PC-9 (cell line): ENCODE measurements around the gene ZEB2.

Experiments
- EZH2 ChIP-seq: fragments of 200-600 bp; sonication (generic); IDR thresholded peaks from 2 replicates; pipeline ENCODE4 v1.8.0; 2017; ENCODE audit warnings: antibody characterized with exemption, low read depth
- TF ChIP-seq, protein P1 (sequence below): fragments of 200-600 bp; sonication (generic); conservative IDR thresholded peaks from 2 replicates; pipeline ENCODE4 v1.6.1; 2017; ENCODE audit warnings: mixed run types, antibody characterized with exemption, mild to moderate bottlenecking, moderate library complexity

DNA sequence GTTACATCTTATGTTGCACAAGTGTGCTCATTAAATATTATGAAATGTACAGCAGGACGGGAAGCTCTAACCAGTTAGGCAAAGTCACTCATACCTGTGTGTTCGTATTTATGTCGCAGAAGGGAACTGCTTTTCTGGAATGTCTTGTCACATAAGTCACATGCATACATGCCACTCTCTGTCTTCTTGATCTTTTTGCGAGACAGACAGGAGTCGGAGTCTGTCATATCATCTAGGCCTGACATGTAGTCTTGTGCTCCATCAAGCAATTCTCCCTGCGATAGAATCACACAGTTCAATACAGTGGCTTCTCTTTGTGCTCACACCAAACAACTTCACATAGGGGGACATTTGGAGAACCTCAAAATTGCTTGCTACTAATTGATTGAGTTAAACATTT is 123.6 kb downstream of the ZEB2 start:
- TF ChIP-seq, protein P1, sequence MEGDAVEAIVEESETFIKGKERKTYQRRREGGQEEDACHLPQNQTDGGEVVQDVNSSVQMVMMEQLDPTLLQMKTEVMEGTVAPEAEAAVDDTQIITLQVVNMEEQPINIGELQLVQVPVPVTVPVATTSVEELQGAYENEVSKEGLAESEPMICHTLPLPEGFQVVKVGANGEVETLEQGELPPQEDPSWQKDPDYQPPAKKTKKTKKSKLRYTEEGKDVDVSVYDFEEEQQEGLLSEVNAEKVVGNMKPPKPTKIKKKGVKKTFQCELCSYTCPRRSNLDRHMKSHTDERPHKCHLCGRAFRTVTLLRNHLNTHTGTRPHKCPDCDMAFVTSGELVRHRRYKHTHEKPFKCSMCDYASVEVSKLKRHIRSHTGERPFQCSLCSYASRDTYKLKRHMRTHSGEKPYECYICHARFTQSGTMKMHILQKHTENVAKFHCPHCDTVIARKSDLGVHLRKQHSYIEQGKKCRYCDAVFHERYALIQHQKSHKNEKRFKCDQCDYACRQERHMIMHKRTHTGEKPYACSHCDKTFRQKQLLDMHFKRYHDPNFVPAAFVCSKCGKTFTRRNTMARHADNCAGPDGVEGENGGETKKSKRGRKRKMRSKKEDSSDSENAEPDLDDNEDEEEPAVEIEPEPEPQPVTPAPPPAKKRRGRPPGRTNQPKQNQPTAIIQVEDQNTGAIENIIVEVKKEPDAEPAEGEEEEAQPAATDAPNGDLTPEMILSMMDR, result no peak
- no peak for TF ChIP-seq EZH2
